ENCODE data around the gene COL6A1. TPM values are rescaled to one million over a fixed set of nuclear protein-coding genes. Genes with fewer than 3 reads are reported as not detected.

COL6A1 gene
- total RNA-seq, 1 experiment from 2014 or later = 33.4 TPM

DNA sequence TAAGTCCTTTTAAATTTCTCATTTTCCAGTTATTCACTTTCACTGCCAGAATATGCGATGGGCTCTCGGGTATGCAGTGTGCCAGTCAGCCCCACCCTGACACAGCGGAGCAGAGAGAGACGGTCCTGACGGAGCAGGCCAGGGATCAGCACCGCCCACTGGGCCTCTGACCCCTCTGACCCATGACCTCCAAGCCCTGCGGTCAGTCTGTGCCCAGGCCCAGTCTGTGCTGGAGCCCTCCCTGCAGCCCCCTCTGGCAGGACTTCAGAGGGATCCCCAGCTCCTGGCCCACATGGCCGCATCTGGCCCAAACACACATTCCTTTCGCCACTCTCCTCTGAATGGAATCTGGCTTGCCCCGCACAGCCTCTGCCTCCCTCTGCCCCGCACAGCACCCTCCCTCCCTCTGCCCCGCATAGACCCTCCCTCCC, 72.9 kb downstream of the COL6A1 start:
- H3K36me3 ChIP-seq (ENCODE audit: control insufficient read depth, insufficient read depth, low read length) = no peaks in the 10 kb centered on the region
- CTCF ChIA-PET = no interaction called here
- no peaks in the 10 kb centered on the region for H3K9me3 ChIP-seq
- no peak for DNase-seq
- Mint-ChIP-seq H3K9me3 (ENCODE audit: unreplicated experiment) (peaks cover 8% of the 10 kb centered on the region), H3K4me1 (ENCODE audit: low read depth, unreplicated experiment) (no peaks in the 10 kb centered on the region), H3K36me3 (ENCODE audit: insufficient read depth, unreplicated experiment) (peaks cover 4% of the 10 kb centered on the region), H3K4me3 (ENCODE audit: unreplicated experiment) (no peak overlapping the region), H3K27ac (ENCODE audit: unreplicated experiment) (no peak overlapping the region), H3K27me3 (ENCODE audit: insufficient read depth, unreplicated experiment) (no peaks in the 10 kb centered on the region)
- H3K27me3 ChIP-seq (replicated peaks; ENCODE audit: control insufficient read depth, insufficient read depth, low read length) = no peaks in the 10 kb centered on the region
- H3K4me3 ChIP-seq (ENCODE audit: low read depth, low read length) = no peak overlapping the region
- no peaks in the 10 kb centered on the region for H3K4me1 ChIP-seq
- TF ChIP-seq, protein P1, sequence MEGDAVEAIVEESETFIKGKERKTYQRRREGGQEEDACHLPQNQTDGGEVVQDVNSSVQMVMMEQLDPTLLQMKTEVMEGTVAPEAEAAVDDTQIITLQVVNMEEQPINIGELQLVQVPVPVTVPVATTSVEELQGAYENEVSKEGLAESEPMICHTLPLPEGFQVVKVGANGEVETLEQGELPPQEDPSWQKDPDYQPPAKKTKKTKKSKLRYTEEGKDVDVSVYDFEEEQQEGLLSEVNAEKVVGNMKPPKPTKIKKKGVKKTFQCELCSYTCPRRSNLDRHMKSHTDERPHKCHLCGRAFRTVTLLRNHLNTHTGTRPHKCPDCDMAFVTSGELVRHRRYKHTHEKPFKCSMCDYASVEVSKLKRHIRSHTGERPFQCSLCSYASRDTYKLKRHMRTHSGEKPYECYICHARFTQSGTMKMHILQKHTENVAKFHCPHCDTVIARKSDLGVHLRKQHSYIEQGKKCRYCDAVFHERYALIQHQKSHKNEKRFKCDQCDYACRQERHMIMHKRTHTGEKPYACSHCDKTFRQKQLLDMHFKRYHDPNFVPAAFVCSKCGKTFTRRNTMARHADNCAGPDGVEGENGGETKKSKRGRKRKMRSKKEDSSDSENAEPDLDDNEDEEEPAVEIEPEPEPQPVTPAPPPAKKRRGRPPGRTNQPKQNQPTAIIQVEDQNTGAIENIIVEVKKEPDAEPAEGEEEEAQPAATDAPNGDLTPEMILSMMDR (IDR thresholded peaks at IDR 0.05; ENCODE audit: insufficient read depth in 1 of 2, low read depth in 1 of 2, low read length in 1 of 2, severe bottlenecking in 1 of 2, unreplicated experiment in 1 of 2) = no peak
- POLR2A ChIA-PET = no interaction called here
- intact Hi-C loops (cut with micrococcal nuclease; ENCODE audit: unreplicated experiment) = no loop called here
- no TSS peak for BruUV-seq (replicated peaks)

Other genes starting within 250 kb of the COL6A1 start
- gene COL6A2, start 116.3 kb downstream of the COL6A1 start, total RNA-seq (2022) = 8.8 and 11.1 TPM in 2 replicates
- 3.5 and 4.5 TPM in 2 replicates for gene FTCD, start 173.8 kb downstream of the COL6A1 start, total RNA-seq (2022)
- gene SPATC1L, start 202.7 kb downstream of the COL6A1 start, total RNA-seq (2022) = 3.1 and 4.6 TPM in 2 replicates
- 121 and 127 TPM in 2 replicates for gene LSS, start 247.0 kb downstream of the COL6A1 start, total RNA-seq (2022)

Data from Caco-2 (cell line).